Neural cell (in vitro differentiated cells): Measurements from ENCODE around the gene GPR42.

Experiments
- CTCF ChIP-seq: fragments of 450-650 bp; IDR thresholded peaks from 2 replicates; pipeline ENCODE4 v1.5.1; 2014; ENCODE audit warnings: antibody characterized with exemption, mild to moderate bottlenecking, moderate library complexity; ENCODE audit not compliant: poor library complexity, severe bottlenecking
- EP300 ChIP-seq: fragments of 450-650 bp; conservative IDR thresholded peaks from 2 replicates; pipeline ENCODE4 v1.6.1; 2014; ENCODE audit warnings: antibody characterized with exemption, mild to moderate bottlenecking, moderate library complexity; ENCODE audit not compliant: poor library complexity, severe bottlenecking
- EZH2 ChIP-seq: fragments of 200-600, 300-800 bp; shearing (Covaris generic), sonication (generic); IDR thresholded peaks from 2 replicates; pipeline ENCODE4 v1.6.1; 2014; ENCODE audit warnings: antibody characterized with exemption, low read length, borderline replicate concordance, mild to moderate bottlenecking; ENCODE audit not compliant: insufficient read depth, poor library complexity, severe bottlenecking
- MXI1 ChIP-seq: fragments of 450-650 bp; conservative IDR thresholded peaks from 2 replicates; pipeline ENCODE4 v1.6.1; 2014; ENCODE audit warnings: antibody characterized with exemption, mild to moderate bottlenecking; ENCODE audit not compliant: poor library complexity, severe bottlenecking
- POLR2AphosphoS5 ChIP-seq: IDR thresholded peaks from 2 replicates; pipeline ENCODE4 v1.6.1; 2012
- RAD21 ChIP-seq: fragments of 450-650 bp; conservative IDR thresholded peaks from 2 replicates; pipeline ENCODE4 v1.6.1; 2014; ENCODE audit warnings: antibody characterized with exemption, mild to moderate bottlenecking, moderate library complexity
- REST ChIP-seq: IDR thresholded peaks from 2 replicates; pipeline ENCODE4 v1.6.1; 2012; ENCODE audit warnings: borderline replicate concordance
- SMC3 ChIP-seq: fragments of 450-650 bp; conservative IDR thresholded peaks from 2 replicates; pipeline ENCODE4 v1.6.1; 2014; ENCODE audit warnings: antibody characterized with exemption, mild to moderate bottlenecking, moderate library complexity; ENCODE audit not compliant: poor library complexity
- TAF1 ChIP-seq: IDR thresholded peaks from 2 replicates; pipeline ENCODE4 v1.6.1; 2012; ENCODE audit warnings: low read depth

- no peak for TF ChIP-seq CTCF
- TF ChIP-seq SMC3, result no peak
- no peak for TF ChIP-seq TAF1
- TF ChIP-seq EZH2, result no peak
- TF ChIP-seq POLR2AphosphoS5, result no peak
- TF ChIP-seq REST, result no peak
- TF ChIP-seq EP300, result no peak
- no peak for TF ChIP-seq RAD21
- no peak for TF ChIP-seq MXI1
These were observed 17.6 kb downstream of the GPR42 start for GRCh38 chr19:35388277-35389054.
